KMS-11 (cell line): ENCODE measurements around the gene TBC1D8.

Experiments
- H2AFZ ChIP-seq: fragments of 200-600 bp; sonication (generic); 2 replicates; pipeline ENCODE4 v1.6.1; 2016; ENCODE audit warnings: antibody characterized with exemption, mixed run types, low read depth
- H3K27ac ChIP-seq: fragments of 200-600 bp; sonication (generic); 2 replicates; pipeline ENCODE4 v1.6.1; 2016; ENCODE audit warnings: mild to moderate bottlenecking, mixed run types
- H3K27me3 ChIP-seq: fragments of 200-600 bp; sonication (generic); 2 replicates; pipeline ENCODE4 v1.6.1; 2017; ENCODE audit warnings: mild to moderate bottlenecking, low read depth, mixed run types, moderate library complexity; ENCODE audit not compliant: insufficient read depth
- H3K36me3 ChIP-seq: fragments of 200-600 bp; sonication (generic); 2 replicates; pipeline ENCODE4 v1.6.1; 2017; ENCODE audit warnings: mild to moderate bottlenecking, mixed run types; ENCODE audit not compliant: insufficient read depth
- H3K4me1 ChIP-seq: fragments of 200-600 bp; sonication (generic); 2 replicates; pipeline ENCODE4 v1.6.1; 2016; ENCODE audit warnings: mild to moderate bottlenecking, low read depth, mixed run types; ENCODE audit not compliant: poor library complexity, severe bottlenecking
- H3K4me2 ChIP-seq: fragments of 200-600 bp; sonication (generic); 2 replicates; pipeline ENCODE4 v1.7.0; 2016; ENCODE audit warnings: mild to moderate bottlenecking, mixed run types
- H3K4me3 ChIP-seq: fragments of 200-600 bp; sonication (generic); IDR thresholded peaks from 2 replicates; pipeline ENCODE4 v1.6.1; 2017; ENCODE audit warnings: low read depth, low read length, mixed read lengths; ENCODE audit not compliant: insufficient read depth
- H3K79me2 ChIP-seq: fragments of 200-600 bp; sonication (generic); 2 replicates; pipeline ENCODE4 v1.6.1; 2016; ENCODE audit warnings: low read depth, mixed run types; ENCODE audit not compliant: insufficient read depth
- H3K9ac ChIP-seq: fragments of 200-600 bp; sonication (generic); 2 replicates; pipeline ENCODE4 v1.6.1; 2016; ENCODE audit warnings: mild to moderate bottlenecking, mixed run types
- H4K20me1 ChIP-seq: fragments of 200-600 bp; sonication (generic); 2 replicates; pipeline ENCODE4 v1.6.1; 2016; ENCODE audit warnings: mild to moderate bottlenecking, mixed run types; ENCODE audit not compliant: insufficient read depth
- TF ChIP-seq, protein P1 (sequence below): fragments of 200-600 bp; sonication (generic); conservative IDR thresholded peaks from 2 replicates; pipeline ENCODE4 v1.6.1; 2017; ENCODE audit warnings: low read depth, mild to moderate bottlenecking, antibody characterized with exemption, low read length, moderate library complexity, mixed read lengths

Gene TBC1D8

DNA sequence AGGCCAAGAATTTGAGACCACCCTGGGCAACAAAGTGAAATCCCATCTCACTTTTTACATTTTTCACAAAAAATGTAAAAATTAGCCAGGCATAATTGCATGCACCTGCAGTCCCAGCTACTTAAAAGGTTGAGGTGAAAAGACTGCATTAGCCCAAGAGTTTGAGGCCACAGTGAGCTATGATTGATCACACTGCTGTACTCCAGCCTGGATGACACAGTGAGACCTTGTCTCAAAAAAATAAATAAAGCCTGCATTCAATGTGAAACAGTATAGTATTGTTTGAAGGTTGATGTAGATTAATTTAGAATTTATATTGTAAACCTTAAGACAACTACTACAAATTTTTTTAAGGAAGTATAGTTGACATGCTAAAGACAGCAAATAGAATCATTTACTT lies 53.5 kb downstream of the TBC1D8 start:
- no peaks in the 10 kb centered on the region for H3K79me2 ChIP-seq
- no peak overlapping the region for H3K4me3 ChIP-seq
- TF ChIP-seq, protein P1, sequence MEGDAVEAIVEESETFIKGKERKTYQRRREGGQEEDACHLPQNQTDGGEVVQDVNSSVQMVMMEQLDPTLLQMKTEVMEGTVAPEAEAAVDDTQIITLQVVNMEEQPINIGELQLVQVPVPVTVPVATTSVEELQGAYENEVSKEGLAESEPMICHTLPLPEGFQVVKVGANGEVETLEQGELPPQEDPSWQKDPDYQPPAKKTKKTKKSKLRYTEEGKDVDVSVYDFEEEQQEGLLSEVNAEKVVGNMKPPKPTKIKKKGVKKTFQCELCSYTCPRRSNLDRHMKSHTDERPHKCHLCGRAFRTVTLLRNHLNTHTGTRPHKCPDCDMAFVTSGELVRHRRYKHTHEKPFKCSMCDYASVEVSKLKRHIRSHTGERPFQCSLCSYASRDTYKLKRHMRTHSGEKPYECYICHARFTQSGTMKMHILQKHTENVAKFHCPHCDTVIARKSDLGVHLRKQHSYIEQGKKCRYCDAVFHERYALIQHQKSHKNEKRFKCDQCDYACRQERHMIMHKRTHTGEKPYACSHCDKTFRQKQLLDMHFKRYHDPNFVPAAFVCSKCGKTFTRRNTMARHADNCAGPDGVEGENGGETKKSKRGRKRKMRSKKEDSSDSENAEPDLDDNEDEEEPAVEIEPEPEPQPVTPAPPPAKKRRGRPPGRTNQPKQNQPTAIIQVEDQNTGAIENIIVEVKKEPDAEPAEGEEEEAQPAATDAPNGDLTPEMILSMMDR = no peak
- no peaks in the 10 kb centered on the region for H3K36me3 ChIP-seq
- no peaks in the 10 kb centered on the region for H4K20me1 ChIP-seq
- H3K4me1 ChIP-seq = no peaks in the 10 kb centered on the region
- no peak overlapping the region for H3K9ac ChIP-seq
- H3K4me2 ChIP-seq = no peak overlapping the region
- H3K27me3 ChIP-seq = no peaks in the 10 kb centered on the region
- no peak overlapping the region for H2AFZ ChIP-seq
- no peak overlapping the region for H3K27ac ChIP-seq

DNA sequence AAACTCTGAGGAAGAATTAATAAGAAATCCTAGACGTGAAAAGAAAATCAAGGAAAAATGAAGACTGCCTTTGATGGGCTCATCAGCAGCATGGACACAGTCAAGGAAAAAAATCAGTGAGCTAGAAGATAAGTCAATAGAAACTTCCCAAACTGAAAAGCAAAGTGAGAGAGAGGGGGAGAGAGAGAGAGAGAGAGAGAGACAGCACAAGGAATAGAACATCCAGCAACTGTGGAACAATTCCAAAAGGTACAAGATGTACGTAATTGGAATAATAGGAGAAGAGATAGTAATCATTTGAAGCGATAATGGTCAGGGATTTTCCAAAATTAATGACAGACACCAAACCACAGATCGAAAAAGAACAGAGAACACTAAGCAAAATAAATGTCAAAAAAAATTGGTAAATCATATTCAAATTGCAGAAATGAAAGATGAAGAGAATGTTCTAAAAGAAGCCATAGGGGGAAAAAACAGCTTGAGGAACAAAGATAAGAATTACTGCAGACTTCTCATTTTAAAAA lies 54.5 kb downstream of the TBC1D8 start:
- TF ChIP-seq, protein P1 = no peak
- no peaks in the 10 kb centered on the region for H3K4me1 ChIP-seq
- no peak overlapping the region for H2AFZ ChIP-seq
- no peak overlapping the region for H3K4me3 ChIP-seq
- no peaks in the 10 kb centered on the region for H4K20me1 ChIP-seq
- no peaks in the 10 kb centered on the region for H3K36me3 ChIP-seq
- no peaks in the 10 kb centered on the region for H3K79me2 ChIP-seq
- H3K27me3 ChIP-seq = no peaks in the 10 kb centered on the region
- H3K27ac ChIP-seq = no peak overlapping the region
- no peak overlapping the region for H3K4me2 ChIP-seq
- H3K9ac ChIP-seq = no peak overlapping the region

- no peak overlapping the region for H3K4me2 ChIP-seq
- no peaks in the 10 kb centered on the region for H3K79me2 ChIP-seq
- no peaks in the 10 kb centered on the region for H3K36me3 ChIP-seq
- H3K9ac ChIP-seq = no peak overlapping the region
- no peak overlapping the region for H2AFZ ChIP-seq
- TF ChIP-seq, protein P1 = no peak
- H3K4me3 ChIP-seq = no peak overlapping the region
- no peaks in the 10 kb centered on the region for H3K4me1 ChIP-seq
- H3K27me3 ChIP-seq = no peaks in the 10 kb centered on the region
- H3K27ac ChIP-seq = no peak overlapping the region
- no peaks in the 10 kb centered on the region for H4K20me1 ChIP-seq
Observed at GRCh38 chr2:101094351-101094750, 56.8 kb downstream of the TBC1D8 start.

DNA sequence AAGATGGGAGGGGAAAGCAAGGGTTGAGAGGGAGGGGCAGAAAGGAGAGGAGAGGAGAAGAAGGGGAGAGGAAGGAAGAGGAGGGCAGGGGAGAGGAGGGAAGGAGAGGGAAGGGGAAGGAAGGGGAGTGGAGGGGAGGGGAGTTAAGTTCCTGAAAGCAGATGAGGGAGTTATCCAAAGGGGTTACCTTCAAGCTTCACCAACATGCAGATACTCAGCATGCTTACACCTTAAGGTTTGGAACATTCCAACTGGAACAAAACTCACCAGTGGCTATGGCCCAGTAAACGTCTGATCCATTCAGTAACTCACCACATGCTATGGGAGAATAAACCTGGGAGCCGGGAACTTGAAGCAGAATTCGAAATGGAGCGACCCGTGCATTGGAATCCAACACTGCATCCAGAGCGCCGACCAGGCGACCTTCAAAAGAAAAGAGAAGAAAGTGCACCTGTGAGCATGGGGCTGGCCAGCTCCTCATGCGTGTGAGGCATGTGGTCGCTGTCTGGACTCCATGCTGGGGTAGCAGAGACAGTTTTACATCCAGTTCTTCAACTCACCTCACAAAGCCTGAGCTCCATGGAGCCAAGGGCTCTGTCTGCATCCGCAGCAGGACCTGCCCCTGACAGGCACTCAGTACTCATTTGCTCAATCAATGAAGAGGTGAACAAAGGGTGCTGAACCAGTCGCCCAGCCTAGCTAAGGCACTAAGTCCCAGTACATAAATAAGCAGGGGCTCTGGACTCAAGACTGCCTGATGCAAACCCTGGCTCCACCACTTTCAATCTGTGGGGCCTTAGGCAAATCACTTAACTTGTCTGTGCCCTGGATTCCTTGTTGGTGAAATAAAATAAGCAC lies 61.0 kb downstream of the TBC1D8 start:
- Histone ChIP-seq H2AFZ (no peak overlapping the region), H3K4me2 (no peak overlapping the region), H3K79me2 (no peaks in the 10 kb centered on the region), H3K36me3 (no peaks in the 10 kb centered on the region), H3K4me1 (no peaks in the 10 kb centered on the region), H3K9ac (no peak overlapping the region), H3K4me3 (no peak overlapping the region), H4K20me1 (no peaks in the 10 kb centered on the region), H3K27me3 (no peaks in the 10 kb centered on the region), H3K27ac (no peak overlapping the region)
- TF ChIP-seq, protein P1 = no peak
